Stimulated activated CD8-positive, alpha-beta memory T cell treated with anti-CD3 and anti-CD28 coated beads, Interleukin-15, amount 100 ng/mL, for 1 hour (primary cell): Measurements from ENCODE around the gene CPXCR1.
"Not testable (repeated sequence)": the region's sequence is repeated elsewhere in the genome, so short reads cannot be mapped to it uniquely, and the experiment has no call there.

ENCODE experiments used
- DNase-seq: peaks from one replicate; pipeline ENCODE4 v3.0.0-alpha.2; 2020; ENCODE audit warnings: low read depth

CPXCR1 gene

DNA sequence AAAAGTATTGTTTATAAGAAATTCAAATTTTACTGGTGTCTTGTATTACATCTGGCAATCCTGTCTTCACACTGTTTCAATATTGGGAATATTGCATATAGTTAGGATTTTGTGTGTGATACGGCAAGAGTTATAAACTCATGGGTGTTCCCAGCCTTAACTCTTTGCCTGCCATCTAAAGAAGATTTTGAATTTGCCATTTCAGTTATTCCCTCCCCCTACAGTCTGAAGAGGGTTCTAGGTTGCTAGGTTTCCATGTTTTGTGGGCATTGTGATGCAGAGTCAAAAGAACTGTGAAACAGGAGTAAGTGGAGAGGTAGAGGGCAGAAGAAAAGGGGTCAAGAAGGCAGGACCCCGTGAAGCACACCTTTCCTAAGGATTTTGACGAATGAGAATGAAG, at the start of gene CPXCR1:
TSS of gene CPXCR1 (plus strand) at position 301 of the 400 bp plus-strand sequence. CDS start 6,190 bp downstream, outside the sequence.
- no peak for DNase-seq

GRCh38 chrX:88735835-88736234, 11.2 kb upstream of the CPXCR1 start:
- no peak for DNase-seq

- not testable (repeated sequence) for DNase-seq
Measured at GRCh38 chrX:88746215-88746614, 810 bp upstream of the CPXCR1 start.

DNA sequence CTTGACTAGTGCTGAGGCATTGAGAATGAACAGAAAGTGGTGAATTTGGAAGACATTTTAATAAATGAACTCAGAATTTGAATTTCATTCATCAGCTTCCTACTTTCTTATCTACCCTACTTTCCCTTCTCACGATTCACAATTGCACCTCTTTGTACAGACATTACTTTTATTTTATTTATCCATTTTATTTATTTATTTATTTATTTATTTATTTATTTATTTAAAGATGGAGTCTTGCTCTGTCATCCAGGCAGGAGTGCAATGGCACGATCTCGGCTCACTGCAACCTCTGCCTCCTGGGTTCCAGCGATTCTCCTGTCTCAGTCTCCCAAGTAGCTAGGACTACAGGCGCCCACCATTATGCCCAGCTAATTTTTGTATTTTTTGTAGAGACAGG, 5.3 kb downstream of the CPXCR1 start:
- DNase-seq: not testable (repeated sequence)

GRCh38 chrX:88789825-88790224, 42.8 kb downstream of the CPXCR1 start:
- no peak for DNase-seq
